GM23248 (cell line): ENCODE results near the gene LRIG2.

Experiments used
- EZH2 ChIP-seq: fragments of 200-600 bp; sonication (generic); IDR thresholded peaks from 2 replicates; pipeline ENCODE4 v1.6.1; 2018; ENCODE audit warnings: antibody characterized with exemption, mild to moderate bottlenecking; ENCODE audit not compliant: insufficient read depth, poor library complexity, severe bottlenecking
- EZH2phosphoT487 ChIP-seq: fragments of 200-600 bp; sonication (generic); IDR thresholded peaks from 2 replicates; pipeline ENCODE4 v1.6.1; 2018; ENCODE audit warnings: antibody characterized with exemption, moderate library complexity, mild to moderate bottlenecking, low read depth; ENCODE audit not compliant: insufficient read depth

GRCh38 chr1:113138778-113139177 is 65.8 kb downstream of the LRIG2 start:
- TF ChIP-seq EZH2: no peak
- no peak for TF ChIP-seq EZH2phosphoT487
